ENCODE measurements around the gene DHX9.
A peak's percentile ranks its signal among the peaks of the same experiment; 100 is the strongest.

DHX9 gene

DNA sequence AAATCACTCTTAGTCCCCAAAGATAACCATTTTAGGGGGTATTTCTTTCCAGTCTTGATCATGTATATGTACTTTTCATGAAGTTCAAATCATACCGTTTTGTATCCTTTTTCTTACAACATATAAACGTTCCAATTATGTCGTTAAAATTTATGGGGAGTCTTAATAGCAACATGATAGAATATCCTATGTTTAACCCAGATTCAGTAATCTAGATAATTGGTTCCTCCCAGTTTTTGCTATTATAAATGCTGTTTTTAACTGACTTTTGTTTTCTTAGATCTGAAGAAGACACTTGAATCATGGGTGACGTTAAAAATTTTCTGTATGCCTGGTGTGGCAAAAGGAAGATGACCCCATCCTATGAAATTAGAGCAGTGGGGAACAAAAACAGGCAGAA lies 3.1 kb downstream of the DHX9 start:
- no peak for DNase-seq

DNA sequence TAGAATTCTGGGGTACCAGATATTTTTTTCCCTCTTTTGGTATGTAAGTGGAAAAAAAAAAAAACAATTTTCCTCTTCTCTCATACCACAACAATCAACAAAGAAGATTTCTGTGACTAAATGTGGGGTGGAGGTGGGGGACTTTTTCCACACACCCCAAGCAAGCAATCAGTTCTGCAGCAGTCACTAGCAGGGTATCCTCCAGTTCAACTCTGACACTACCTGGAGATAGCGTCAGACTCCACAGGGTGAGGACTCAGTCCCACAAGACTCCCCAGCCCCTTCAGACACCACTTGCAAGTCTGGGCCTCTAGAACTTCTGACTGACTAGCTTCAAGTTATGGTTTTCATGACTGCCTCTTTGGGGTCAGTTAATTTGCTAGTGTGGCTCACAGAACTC lies 6.2 kb downstream of the DHX9 start:
- no peak for DNase-seq

DNA sequence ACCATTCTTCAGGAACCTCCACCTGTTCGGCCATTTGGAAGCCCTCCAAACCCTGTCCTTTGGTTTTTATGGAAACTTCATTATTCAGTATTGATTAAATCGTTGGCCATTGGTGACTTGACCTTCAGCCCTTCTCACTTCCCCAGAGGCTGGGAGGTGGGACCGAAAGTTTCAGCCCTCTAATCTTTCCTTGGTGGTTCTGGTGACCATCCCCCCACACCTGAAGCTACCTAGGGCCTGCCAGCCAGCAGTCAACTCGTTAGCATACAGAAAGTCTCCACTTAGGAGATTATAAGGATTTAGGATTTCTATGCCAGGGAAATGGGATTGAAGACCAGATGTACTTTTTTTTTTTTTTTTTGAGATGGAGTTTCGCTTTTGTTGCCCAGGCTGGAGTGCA lies 6.7 kb downstream of the DHX9 start:
- no peak for DNase-seq

DNA sequence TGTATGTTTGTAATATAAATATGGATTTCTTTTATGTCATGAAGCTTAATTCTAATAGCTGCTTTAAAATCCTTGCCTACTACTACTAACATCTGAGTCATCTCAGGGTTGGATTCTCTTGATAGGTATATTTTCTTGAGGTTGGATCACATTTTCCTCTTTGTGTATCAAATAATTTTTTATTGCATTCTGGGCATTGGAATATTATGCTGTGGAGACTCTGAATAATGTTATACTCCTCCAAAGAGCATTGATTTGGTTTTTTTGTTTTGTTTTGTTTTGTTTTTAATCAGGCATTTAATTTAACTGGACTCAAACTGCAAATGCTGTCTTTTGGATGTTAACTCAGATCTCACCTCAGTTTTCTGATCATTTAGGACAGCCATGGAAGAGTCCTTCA lies 8.0 kb downstream of the DHX9 start:
- DNase-seq, result no peak

DNA sequence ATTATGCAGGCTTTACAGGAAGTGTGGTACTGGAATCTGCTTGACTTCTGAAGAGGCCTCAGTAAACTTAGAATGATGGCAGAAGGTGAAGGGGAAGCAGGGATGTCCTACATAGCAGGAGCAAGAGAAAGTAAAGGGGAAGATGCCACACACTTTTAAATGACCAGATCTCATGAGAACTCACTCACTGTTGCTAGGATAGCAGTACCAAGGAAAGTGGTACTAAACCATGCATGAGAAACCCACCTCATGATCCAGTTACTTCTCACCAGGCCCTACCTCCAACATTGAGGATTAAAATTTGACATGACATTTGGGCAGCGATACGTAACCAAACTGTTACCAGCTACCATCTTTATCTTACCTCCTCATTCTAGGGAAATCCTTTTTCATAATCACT lies 9.6 kb downstream of the DHX9 start:
- DNase-seq, result no peak

DNA sequence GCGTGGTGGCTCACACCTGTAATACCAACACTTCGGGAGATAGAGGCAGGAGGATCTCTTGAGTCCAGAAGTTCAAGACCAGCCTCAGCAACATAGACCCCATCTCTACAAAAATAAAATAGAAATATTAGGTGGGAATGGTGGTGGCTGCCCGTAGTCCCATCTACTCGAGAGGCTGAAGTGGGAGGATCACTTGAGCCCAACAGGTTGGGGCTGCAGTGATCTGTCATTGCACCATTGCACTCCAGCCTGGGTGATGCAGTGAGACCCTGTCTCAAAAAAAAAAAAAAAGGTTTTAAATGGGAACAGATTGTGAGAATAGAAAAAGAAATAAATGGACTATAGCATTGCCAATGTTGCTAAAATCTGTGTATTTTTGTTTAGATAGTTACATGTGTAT lies 11.2 kb downstream of the DHX9 start:
- no peak for DNase-seq

DNA sequence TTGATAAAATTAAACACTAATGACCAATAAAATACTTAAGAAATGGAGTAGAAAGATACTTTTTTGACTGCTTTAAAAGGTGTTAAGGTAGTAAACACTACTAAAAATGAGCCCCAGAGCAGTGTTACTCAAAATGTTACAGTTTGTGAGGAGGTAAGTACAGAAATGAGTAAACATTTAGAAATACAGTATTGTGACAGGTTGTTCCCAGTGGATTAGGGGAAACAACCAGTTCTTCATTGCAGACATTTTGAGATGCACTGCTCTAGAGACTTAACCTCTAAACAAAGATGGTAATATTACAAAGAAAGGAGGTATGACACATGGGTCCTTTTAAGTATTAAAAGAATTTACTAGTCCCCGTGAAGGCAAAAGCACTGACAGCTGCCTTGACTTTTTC lies 12.7 kb downstream of the DHX9 start:
- no peak for DNase-seq

DNA sequence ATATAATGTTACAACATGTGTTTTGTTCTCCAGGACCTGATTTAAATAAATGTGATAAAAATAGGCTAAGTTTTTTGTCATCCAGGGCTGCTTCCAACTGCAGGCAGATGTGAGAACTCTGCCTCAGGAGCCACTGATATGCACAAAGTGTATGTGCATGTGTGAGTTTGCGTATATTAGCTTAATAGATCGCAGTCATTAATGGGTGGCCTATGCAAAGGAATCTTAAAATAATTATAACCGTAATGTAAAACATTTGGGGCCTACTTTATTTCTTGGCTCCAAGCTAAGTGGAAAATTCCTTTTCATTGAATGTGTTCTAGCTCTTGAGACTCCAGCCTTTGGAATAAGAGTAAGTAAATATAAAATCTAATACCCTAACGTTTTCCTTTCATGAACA lies 16.8 kb downstream of the DHX9 start:
- peak; percentile 31 for DNase-seq

DNA sequence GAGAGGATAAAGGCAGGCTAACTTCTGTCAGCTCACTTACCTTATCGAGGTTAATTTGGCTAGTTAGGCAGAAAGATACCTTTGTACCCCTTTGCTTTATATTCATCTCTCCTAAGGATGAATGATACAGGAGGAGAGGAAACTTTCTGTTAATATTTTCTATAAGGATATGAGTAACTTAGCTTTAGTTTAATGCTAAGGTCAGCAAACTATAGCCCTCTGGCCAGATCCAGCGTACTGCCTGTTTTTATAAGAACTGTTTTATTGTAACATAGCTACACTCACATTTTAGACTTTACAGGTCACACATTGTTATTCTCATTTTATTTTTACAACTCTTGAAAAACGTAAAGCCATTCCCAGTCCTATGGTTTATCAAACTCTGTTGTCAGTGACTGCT lies 18.1 kb downstream of the DHX9 start:
- no peak for DNase-seq

DNA sequence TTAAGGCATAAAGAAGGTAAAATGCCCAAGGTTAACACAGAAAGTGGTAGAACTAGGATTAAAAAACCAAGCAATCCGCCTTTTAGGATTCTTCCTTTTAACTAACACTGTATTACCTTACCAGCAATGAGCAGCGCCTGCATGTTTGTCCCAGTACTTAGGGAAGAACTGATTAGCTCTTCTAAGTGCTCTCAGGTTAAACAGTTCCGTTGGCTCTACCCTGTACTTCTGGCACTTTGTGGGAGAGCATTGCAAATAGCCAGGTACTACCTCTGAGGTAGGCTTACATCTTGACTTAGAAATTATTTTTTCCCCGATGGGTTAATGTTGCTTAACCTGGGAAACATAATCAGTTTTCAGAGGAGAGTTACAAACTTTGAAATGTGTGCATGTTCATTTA lies 21.5 kb downstream of the DHX9 start:
- DNase-seq, result no peak

DNA sequence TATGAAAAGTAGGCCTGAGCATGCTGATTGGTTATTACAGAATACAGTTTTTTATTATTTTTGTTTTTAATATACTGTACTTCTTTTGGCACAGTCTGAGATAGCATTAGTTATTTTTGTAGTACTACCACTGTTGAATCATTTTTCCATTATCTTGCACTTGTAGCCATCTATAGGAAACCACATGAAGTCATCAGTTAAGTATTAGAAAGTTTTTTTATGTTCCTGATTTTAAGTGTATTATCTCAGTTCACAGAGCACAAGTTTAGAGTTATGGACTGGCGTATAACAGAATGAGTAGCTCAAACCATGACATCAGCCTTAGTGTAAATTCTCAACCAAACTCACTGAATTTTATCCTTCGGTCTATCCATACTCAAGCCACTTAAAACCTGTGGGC lies 22.8 kb downstream of the DHX9 start:
- peak; percentile 10 for DNase-seq

DNA sequence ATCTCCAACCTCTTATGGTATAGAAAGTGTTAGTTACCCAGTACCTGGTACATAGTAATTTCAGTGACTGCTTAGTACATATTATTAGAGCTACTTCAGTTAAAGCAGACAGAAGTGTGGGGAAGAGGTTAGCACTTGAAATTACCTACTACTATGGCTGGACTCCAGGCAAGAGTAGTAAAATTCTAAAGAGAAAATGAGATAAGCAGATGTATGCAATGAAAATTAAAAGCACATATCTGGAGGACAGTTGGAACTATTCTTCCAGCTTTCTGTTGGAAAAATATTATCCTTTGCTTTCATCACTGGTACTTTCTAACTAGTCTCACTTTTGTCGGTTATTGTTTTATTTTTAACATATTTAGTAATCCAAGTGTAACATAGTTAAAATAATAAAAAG lies 23.7 kb downstream of the DHX9 start:
- no peak for DNase-seq

DNA sequence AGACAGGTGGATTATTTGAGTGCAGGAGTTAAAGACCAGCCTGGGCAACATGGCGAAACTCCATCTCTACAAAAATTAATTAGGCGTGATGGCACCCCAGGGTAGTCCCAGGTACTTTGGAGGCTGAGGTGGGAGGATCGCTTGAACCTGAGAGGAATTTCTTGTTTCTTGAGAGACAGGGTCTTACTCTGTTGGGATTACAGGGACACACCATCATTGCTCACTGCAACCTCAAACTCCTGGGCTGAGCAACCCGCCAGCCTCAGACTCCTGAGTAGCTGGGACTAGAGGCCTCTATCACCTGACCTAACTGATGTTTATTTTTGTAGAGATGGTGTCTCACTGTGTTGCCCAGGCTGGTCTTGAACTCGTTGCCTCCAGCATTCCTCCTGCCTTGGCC lies 24.8 kb downstream of the DHX9 start:
- DNase-seq, result no peak

DNA sequence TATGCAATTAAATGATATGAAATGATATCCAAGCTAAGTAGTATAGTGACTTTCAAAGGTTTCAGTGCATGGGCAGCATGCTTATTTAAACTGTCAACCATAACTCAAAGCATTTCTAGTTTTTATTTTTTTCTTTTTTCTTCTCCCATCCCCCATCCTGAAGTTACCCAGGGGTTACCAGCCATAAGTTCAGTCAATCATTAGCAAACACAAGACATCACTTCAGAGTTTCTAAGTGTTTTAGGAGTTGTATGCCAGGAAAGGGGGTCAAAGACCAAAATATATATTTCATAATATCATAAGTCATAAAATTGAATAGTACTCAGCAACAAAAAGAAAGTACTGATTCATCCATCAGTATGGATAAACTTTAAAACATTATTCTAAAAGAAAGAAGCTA lies 28.7 kb downstream of the DHX9 start:
- no peak for DNase-seq

DNA sequence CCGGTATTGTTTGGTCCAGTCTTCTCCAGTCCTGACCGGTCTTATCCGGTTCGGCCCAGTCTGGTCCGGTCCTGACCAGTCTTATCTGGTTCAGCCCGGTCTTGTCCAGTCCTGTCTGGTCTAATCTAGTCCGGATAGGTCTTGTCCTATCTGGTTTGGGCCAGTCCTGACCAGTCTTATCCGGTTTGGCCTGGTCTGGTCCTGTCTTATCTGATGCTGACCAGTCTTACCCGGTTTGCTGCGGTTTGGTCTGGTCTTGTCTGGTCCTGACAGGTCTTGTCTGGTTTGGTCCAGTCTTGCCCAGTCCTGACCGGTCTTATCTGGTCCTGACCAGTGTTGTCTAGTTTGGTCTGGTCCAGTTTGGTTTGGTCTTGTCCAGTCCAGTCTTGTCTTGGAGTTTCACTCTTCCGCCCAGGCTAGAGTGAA lies 30.1 kb downstream of the DHX9 start:
- DNase-seq, result no peak

DNA sequence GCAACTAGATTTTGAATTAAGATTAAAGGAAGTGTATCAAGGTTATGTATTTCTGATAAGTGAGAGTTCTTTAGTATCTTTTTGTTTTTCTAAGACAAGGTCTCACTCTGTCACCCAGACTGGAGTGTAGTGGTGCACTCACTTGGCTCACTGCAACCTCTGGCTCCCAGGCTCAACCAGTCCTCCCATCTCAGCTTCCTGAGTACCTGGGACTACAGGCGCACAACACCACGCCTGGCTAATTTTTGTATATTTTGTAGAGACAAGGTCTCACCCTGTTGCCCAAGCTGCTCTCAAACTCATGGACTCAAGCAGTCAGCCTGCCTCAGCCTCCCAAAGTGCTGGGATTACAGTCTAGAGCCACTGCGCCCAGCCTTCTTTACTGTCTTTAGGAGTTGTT lies 33.7 kb downstream of the DHX9 start:
- DNase-seq, result no peak

DNA sequence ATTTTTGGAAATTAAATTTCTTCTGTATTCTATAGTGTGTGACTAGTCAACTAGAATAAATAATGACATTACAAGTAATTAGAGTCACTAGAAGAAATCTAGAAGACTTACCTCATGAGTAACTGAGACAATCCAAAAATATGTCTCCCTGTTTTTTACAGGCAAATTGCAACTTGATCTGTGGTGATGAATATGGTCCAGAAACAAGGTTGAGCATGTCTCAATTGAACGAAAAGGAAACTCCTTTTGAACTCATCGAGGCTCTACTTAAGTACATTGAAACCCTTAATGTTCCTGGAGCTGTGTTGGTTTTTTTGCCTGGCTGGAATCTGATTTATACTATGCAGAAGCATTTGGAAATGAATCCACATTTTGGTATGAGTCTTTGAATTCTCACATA lies 36.7 kb downstream of the DHX9 start:
- no peak for DNase-seq

DNA sequence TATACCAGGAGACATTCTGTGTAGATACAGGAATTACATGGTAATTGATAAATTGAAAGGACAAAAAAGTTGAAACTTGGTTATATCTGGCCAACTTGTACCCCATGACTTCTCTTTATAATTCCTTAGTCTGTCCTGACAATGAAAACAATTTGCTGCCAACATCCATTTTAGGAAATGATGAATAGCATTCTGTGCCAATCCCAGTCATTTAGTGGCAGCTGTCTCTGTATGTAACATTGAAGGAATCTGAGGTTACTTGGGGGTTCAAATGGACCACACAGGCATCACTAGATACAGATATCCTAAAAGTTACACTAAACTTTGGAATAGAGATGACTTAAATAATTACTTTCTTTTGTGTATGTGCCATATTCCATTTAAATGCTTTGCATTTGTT lies 38.2 kb downstream of the DHX9 start:
- no peak for DNase-seq

DNA sequence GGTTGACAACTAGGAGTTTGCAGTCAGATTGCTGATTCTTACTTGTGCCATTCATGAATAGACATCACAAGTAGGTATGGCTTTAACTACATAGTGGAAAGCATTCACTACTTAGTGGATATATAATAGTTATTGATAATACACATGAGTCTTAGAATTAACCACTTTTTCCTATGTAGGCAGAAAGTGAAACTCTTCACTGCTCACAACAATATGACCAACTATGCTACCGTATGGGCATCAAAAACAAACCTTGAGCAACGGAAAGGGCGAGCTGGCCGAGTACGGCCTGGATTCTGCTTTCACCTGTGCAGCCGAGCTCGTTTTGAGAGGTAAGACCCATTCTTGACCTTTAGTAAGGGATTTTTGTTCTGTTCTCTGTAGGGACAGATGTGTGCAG lies 38.7 kb downstream of the DHX9 start:
- DNase-seq, result no peak

DNA sequence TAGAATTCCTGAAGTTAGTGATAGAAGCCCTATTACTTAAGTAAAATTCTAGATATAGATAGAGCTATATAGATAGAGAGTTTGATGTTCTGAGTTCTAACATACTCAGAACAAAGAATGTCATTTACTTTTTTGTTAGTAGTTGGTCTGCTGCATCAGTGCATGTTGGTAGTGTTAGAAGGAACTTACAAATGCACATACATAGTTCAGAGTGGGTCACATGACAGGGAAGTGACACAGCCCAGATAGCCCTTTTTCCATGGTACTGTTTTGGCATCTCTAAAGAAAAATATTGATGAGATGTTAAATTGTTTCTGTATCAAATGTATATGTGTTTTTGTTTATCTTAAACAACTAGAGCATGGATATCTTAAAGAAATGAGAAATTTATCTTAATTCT lies 45.7 kb downstream of the DHX9 start:
- DNase-seq, result no peak

DNA sequence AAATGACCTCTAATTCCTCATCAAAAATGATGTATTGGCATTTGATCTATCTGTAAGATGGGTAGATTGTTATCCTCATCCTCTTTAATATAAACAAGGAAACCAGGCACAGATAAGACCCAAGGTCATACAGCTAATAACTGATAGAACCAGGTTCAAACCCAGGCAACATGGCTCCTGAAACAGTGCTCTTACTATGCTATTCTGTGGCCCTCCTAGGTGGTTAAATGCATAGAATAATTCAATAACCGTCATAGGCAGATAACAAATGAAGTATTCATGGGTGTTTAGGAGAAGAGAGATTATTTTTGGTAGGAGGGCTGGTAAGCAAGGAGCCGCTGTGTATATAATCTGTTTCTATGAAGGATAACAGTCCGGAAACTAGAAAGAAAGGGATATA lies 46.4 kb downstream of the DHX9 start:
- no peak for DNase-seq

DNA sequence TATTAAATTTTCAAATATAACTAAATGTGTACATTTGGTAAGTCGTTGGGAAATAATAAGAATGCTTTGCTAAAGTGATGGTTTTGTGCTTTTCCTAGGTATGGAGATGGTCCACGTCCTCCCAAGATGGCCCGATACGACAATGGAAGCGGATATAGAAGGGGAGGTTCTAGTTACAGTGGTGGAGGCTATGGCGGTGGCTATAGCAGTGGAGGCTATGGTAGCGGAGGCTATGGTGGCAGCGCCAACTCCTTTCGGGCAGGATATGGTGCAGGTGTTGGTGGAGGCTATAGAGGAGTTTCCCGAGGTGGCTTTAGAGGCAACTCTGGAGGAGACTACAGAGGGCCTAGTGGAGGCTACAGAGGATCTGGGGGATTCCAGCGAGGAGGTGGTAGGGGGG lies 47.8 kb downstream of the DHX9 start:
- DNase-seq, result no peak

DNA sequence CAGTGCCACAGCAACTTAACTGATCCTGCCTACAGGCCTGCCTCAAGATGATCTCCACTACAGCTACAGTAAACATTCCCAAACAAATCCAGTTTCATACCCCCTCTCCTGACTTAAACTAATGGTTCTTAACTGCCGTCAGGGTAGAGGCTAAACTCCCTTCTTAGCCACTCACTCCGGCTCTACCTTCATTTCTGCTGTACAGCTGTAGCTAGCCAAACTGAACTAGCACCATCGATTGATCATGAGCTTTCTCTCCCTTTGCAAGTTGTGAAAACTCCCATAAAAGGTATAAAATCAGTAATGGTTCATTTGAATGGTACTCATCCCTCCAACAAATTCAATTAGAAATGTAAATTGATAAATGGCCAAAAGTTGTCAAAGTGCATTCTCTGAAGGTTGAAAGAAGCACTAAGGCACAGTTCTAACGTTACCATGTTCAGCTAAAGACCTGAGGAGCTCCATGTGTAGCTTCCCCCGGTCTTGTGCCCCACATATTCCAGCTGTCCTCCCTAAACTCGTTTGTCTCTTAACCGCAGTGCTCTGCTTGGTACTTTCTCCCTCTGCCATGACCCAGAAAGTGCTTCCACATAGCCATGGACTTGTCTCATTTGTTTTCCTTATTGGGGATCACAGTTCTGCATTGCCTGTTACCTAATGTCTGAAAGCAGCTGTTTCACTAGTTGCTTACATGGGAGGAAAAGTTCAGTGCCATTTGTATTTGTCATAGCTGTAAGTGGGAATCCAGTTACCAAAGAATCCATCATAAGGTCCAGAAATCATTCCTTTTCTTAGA lies 49.8 kb downstream of the DHX9 start:
- peak; percentile 15 for DNase-seq

DNA sequence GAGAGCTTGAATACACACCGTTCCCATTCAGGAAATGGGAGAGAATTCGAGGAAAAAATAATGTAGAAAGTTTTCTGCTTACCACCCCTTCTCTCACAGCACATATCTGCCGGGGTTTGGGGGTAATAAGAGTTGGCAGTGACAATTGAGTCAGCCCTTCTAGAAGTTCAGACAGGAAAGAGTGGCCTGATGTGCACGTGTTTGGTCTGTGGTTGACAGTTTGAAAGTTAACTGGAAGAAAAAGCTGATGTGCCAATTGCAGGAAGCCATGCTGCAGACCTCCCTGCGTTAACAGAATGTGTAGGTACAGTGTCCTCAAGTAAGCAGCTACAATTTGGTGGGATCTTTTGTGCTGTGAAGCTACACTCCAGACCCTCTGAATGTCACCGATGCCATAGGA lies 50.9 kb downstream of the DHX9 start:
- DNase-seq, result no peak

DNA sequence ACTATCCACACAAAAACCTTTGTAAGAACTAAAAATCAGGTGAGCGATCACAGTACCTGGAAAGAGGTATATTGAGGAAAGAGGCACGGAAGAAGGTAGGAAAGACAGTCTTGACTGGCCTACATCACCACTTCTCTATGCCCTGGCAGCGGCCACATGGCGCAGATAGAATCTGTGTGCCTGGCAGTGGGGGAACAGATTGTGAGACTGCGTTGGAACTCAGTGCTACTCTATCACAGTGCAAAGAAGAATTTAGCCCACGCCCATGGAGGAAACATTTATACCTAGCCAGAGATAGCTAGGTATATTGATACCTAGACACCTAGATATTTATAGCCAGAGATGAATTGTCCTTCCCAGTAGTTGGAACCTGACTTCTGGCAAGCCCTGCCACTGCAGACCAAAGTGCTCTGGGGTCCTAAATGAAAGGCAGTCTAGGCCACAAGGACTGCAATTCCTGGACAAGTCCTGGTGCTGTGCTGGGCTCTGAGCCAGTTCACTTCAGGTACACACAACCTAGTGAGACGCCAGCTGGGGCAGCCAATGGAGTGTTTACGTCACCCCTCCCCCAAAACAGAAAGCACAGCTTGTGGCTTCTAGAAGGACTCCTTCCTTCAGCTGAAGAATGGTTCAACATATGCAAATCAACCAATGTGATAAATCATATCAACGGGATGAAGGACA lies 51.9 kb downstream of the DHX9 start:
- DNase-seq, result no peak
